ENCODE measurements around the gene SLCO2B1.

GRCh38 chr11:75212411-75212810 lies 61.5 kb downstream of the SLCO2B1 start:
- no peak for TF ChIP-seq CTCF (IDR thresholded peaks at IDR 0.05; ENCODE audit: insufficient read depth, low read length)
- no peak for TF ChIP-seq POLR2AphosphoS5 (IDR thresholded peaks at IDR 0.05; ENCODE audit: low read depth)
- no peak for TF ChIP-seq SPI1 (IDR thresholded peaks at IDR 0.05; ENCODE audit: borderline replicate concordance, low read depth)

All from HL-60 (cell line).